NCI-H1417 treated with DMSO at 0.1 percent for 48 hours (cell line): ENCODE results near the gene GPR137B.

Experiments
- DNase-seq: peaks from one replicate; lab custom pipeline; 2025; lab: John Stamatoyannopoulos, UW

GPR137B gene

DNA sequence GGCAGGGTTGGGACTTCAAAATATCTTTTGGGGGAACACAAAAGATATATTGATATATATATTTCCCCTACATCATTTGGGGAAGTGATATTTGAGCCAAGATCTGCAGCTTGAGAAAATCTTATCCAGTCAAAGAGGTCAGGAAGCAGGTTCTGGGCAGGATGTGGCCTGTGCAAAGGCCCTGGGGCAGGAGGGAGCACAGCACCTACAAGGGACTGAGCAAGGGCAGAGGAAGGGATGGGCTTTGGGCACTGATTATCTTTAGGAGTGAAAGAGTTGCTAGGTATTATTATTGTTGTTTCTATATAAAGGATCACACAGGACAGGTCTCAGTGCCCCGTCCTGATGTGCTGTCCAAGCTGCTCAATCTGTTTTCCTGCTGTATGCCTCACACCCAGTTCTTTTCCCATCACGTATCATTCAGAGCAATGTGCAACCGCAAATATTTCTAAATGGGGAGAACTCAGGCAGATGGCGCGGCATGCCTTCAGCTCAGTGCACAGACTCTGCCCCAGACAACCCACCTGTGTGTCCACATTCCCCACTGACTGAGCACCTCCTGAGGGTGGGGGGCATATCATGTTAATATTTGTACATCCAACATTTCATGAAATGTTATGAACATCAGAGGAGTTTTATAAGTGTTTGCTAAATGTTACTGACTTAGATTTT is 28.1 kb upstream of the GPR137B start:
- no peak for DNase-seq

DNA sequence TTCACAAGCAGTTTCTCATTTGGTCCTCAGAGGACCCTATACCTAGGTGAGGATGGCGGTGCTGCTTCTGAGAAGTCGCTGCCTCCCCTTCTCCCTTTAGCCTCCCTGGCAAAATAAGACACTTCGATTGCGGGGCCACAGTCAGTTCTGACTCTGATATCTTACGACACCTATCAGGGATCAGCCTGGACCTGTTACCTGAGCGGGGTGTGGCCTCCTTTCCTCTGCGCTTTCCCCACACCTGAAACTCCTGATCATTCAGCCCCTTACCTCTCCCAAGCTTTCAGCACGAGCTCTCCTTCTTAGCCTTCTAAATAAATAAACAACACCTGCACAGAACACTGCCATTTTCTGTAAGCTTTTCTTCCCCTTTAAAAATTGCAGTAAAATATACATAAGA is 24.6 kb upstream of the GPR137B start:
- DNase-seq: no peak

DNA sequence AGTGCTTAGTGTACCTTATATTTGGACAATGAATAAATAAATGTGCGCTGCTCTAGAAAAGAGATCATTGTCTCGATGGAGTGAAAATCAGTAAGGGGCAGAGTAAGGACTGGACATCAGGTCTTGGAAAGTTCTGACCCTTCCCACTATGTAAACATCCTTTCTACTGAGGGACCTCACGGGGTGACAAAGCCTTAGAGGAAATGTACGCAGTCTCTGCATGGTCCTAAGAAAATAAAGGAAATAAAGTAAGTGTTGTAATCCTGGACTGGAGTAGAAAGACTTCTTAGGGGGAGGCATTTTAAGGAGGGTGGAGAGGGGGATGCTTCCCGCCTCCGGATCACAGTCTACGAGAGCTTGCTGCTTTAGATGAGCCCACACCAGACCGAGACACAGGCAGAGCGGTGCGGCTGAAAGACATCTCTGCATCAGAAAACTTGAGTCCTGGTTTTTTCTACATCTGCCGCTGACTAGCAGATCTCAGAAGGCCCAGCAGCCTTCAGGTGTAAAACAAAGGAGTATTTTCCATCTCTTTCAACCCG is 22.3 kb upstream of the GPR137B start:
- no peak for DNase-seq

DNA sequence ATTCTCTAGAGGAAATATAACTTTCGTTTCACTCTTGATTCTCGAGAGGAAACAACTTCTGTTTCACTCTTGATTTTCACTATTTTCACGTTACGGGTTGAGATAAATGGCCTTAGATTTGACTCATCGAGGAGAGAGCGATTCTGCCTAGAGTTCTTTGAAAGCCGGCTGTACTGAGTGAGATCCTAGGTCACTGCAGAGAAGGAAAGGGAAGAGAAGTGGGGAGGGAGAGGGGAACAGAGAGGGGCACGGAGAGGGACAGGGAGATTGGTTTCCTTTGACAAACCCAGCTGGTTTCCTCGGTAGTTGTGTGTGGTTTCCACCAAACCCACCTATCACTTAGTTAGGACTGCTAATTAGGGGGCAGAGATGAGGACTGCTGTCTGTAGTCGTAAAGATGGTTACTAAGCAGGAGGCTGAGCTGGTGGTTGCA is 21.6 kb upstream of the GPR137B start:
- DNase-seq: no peak

DNA sequence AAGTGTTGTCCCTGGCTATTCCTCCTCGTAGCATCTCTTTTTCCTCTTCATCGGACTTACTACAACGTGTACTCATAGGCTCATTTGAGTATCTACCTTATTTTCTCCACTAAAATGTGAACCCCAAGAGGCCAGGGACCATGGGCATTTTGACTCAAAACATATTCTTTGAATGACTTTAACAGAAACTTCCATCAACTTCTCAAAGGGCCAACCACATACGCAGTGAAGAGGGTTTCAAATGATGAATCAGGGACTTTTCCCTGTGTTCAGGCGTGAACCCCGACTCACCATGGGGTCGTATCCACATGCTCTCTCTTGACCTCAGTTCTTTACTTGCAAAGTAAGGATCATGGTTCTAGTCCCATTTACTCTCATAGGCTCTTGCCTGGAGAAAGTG is 20.2 kb upstream of the GPR137B start:
- DNase-seq: no peak

DNA sequence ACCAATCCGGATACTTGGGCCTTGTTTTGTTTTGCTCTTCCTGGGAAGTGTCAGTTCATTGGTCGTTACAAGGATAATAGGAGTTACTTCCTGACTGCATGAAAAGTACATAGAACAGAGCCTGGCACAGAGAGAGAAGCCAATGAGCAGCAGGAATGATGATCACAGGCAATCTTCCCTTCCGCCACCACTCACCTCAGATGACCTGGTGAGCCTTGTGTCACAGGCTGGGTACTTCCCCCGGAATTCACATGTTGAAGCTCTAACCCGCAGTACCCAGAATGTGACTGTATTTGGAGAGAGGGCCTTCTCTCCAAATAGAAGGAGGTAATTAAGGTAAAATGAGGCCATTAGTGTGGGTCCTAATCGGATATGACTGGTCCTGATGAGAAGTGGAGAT is 18.8 kb upstream of the GPR137B start:
- DNase-seq: no peak

DNA sequence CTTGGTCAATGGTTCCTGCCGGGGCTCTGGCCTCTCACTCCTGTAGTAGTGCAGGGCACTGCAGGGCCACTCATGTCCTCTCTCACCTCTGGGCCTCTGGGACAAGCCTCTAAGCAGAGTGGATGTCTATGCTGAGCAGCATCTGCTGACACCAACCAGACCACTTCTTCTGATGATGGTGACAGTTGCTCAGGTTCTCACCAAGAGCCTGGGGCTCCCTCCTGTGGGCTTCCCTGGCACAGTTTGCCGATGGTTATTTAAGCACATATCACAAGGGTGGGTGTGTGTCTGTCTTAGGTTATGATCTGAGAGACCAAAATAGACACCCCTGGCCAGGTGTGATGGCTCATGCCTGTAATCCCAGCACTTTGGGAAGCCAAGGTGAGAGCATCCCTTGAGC is 17.4 kb upstream of the GPR137B start:
- DNase-seq: no peak

DNA sequence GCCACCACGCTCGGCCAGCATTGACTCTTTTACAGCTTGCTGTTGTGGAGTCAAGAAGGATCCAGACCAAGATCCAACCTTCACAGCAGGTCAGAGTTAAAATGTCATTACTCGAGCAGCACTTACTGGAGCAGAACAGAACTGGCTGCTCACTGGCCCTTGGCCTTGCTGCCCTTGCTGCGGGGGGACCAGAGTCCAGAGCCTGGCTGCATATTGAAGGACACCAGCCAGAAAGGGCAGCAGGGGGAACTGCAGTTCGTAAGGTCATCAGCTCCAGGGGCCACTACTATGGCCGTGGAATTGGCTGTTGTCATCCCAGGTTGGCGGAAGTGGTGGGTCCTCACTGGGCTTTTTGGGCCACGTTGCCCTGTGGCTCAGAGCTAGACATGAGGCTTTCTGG is 15.3 kb upstream of the GPR137B start:
- DNase-seq: no peak

DNA sequence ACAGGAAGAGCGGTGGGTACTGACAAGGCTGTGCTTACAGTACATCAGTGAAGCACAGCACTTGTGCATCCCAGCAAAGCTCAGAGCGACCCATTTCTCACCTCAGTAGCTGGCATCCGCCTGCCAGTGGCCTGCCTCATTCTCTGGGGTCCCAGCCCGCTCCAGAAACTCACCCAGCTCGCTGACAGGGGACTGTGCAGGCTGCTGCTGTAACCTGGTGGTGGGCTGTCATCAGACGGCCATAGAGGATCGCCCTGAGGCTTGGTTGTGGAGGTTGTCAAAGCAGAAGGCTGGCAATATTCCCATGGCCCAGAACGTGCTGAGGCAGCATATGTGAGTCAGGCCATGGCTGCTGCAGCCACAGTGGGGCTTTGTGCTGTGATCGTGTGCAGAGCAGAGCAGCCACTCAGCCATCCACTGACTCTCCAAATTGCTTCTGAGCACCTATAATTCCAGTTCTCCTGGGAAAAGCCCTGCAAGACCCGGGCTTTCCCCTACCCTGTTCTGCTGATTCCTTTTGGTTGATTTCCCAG is 13.6 kb upstream of the GPR137B start:
- no peak for DNase-seq

DNA sequence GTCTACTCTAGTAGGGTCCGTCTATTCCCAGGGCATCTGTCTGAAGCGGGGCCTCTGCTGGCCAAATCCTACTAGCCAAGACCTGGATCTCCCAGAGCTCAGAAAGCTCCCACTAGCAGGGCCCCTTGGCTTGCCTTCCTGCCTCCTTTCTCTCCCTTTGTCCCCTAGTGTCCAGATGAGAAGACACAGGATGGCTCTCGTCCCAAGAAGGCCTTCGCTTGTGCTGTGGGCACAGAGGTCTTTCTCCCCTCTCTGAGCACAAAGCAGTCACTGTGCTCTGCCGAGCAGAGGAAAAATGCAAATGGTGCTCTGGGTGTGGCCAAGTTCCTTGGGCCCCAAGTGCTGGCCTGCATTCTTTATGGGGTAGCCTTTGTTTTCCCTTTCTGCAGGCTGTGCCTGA is 13.0 kb upstream of the GPR137B start:
- no peak for DNase-seq

DNA sequence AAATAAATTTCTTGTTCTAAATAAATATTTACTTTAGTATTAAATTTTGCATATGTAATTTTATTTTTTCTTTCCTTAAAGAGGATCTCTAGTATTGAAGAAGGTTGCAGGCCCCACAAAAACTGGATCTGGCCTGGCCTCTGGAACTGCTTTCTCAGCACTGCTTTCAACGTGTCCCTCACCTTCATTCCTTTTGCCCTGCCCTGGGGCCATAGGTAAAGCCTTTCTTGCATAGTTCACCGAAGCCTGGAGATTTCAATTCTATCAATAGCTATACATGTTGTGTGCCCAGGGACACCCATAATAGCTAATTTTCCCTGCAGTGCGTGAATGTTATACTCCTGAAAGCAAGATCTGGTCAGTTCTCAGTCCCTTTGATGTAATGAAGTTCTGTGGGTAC is 12.0 kb upstream of the GPR137B start:
- no peak for DNase-seq

DNA sequence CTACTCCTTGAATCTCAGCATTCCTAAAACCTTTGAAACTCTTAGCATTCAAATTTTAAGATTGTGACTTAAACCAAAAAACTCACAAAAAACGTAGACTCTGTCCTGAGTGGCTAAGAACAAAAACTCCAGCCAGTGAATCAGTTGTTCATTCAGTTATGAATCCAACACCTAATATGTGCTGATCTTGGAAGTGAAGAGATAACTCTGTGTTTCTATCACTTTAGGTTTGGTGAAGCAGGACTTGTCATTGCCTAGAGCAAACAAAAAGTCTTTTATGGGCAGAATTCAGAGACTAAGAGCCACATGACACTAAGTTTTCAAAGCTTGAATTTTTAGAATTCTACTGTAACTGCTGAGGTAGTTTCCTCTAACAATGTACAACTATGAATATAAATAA is 10.4 kb upstream of the GPR137B start:
- DNase-seq: no peak

DNA sequence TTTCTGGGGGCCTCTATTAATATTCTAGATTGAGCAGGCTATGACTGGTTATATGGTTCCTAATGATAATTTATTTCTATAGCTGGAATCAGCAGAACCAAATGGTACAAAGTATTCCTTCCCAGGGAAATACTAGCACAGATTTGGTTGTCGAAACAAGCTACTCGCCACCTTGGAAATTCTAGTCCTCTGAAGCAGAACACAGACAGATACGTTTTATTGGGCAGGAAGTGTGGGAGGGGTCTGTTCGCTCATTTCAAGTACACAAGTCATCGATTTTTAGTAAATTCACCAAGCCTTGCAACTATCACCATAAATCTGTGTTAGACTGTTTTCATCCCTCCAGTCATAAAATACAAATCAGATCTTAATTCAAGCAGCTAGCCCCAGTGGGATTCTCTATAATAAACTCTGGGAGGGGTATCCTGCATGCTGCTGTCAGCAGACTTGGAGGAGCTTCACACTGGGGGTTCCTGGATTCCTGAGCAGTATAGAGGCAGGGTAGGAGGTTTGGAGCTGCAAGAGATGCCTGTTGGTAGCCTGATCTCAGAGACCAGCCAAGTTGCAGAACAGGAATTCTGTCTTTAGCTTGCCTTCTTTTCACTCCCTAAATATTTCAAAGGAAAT is 9.8 kb upstream of the GPR137B start:
- no peak for DNase-seq

DNA sequence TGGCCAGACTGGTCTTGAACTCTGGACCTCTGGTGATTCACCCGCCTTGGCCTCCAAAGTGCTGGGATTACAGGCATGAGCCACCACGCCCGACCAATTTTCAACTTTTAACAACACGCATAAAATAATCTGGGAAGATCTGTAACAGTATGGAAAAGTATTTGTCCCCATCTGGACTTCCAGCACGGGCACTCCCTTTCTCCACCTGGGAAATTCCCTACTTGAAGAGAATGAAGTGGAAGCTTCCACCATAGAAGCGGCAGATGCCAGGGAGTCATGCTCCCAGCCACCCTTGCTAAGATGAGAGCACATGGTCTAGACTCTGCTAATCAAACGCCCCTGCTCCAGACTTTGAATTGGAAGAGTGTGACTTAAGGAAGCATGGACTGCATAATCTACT is 9.0 kb upstream of the GPR137B start:
- DNase-seq: no peak

DNA sequence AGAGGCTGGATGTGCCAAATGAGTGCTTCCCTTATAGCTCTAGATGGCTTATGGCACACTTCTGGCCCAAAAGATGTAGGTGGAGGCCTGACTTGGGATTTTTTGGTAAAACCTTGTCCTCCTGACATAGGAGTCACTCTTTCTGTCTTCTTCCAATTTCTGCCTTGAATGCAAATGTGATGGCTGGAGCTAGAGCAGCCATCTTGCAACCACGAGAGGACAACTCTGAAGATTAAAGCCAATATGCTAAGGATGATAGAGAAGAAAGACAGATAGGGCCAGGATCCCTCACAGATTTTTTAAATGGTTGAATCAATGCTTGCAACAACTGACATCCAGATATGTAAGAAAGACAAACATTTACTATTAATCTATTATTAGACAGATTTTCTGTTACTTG is 8.5 kb upstream of the GPR137B start:
- DNase-seq: no peak

DNA sequence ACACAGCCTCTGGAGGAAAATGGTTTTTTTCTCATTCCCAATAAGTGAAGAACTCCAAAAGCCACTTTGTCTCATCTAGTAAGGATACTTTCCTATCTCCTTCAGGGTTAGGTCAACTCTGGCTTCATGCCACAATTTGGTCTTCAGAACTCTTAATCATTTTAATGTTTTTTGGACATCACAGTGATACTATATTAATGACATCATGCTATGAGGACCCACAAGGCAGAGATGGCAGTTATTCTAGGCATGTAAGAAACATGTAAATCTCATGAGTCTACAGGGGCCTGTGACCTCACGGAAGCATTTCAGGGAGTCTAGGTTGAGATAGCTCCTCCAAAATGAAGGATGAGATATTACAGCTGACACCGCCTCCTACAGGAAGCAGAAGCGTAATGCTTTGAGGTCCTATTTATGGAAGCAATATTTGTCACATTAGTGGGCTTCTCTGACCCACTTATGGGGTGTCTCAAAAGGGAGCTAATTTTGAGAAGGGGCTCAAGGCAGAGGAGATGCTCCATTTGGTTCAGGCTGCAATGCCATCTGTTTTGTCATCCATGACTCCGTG is 5.0 kb upstream of the GPR137B start:
- DNase-seq: no peak

DNA sequence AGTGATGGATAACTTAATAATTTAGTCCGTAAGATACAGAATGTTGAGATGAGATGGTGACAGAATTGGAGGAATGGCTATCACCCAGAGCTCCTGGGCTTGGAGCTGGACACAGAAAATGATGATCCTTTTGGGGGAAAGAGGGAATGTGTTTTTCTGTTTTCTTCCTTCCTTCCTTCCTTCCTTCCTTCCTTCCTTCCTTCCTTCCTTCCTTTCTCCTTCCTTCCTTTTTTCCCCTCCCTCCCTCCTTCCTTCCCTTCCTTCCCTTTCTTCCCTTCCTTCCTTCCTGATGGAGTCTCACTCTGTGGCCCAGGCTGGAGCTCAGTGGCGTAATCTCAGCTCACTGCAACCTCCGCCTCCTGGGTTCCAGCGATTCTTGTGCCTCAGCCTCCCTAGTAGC is 2.8 kb upstream of the GPR137B start:
- DNase-seq: no peak

DNA sequence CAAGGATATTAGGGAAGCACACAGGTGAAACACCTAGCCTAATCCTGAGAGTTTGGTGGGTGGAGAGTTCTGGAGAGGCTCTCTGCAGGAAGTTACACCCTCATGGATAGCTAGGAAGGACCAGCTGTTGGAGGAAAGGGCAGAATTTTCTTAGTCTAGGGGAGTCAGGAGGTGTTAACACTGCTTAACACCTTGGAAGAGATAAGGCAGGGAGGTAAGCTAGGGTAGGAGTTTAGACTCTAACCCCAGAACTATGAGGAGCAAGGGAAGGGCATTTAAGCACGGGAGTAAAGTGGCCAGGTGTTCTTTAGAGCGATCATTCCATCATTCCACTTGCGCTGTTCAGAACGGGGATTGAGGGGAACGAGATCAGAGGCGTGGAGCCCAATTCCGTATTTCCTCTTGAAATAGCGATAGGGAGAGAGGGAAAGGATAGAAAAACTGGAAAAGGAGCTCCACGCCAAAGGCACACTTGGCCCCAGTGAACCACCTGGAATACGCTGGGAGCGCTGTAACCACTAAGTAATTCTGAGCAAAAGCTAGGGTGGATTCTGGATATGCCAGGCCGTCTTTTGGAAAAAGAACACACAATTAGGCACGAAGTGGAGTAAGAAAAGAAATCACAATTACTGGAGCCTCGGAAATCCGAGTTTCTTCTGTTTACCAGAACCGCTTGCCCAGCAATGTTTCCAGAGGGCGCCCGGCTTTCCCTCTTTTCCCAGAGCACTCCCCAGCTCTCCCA is 1.5 kb upstream of the GPR137B start:
- DNase-seq: no peak

DNA sequence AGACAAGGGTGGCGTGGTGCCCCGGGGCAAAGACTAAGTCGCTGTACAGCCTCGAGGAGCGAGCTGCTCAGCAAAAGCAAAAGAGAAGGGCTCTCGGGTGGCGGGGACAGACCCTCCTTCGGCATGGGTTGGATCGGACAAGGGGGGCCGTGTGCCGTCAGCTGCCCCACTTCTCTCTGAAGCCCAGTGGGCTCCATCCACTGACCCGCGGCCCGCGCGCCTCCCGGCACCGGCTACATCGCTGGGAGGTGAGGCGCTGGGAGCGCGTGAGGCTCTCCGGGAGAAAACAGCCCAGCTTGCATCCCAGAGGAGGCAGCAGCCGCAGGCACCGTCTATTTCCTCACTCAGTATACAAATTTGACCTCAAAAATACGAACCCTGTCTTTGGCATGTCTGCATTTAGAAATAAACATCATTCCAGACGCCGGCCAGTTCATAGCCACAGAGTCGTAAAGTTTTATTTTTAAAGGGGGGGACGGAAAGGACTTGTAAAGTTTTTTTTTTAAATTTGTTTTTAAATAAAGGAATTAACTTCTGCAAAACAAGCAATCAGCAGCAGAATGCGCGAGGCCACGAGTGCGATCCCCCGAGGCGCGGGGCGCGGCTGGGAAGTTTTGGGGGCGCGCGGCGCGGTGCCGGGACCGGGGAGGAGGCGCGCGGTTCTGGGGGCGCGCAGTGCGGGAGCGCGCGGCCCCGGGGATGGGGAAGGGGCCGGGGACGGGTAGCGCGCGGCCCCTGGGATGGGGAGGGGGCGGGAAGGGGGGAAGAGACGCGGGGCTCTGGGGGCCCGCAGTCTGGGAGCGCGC is 689 bp upstream of the GPR137B start:
- no peak for DNase-seq

DNA sequence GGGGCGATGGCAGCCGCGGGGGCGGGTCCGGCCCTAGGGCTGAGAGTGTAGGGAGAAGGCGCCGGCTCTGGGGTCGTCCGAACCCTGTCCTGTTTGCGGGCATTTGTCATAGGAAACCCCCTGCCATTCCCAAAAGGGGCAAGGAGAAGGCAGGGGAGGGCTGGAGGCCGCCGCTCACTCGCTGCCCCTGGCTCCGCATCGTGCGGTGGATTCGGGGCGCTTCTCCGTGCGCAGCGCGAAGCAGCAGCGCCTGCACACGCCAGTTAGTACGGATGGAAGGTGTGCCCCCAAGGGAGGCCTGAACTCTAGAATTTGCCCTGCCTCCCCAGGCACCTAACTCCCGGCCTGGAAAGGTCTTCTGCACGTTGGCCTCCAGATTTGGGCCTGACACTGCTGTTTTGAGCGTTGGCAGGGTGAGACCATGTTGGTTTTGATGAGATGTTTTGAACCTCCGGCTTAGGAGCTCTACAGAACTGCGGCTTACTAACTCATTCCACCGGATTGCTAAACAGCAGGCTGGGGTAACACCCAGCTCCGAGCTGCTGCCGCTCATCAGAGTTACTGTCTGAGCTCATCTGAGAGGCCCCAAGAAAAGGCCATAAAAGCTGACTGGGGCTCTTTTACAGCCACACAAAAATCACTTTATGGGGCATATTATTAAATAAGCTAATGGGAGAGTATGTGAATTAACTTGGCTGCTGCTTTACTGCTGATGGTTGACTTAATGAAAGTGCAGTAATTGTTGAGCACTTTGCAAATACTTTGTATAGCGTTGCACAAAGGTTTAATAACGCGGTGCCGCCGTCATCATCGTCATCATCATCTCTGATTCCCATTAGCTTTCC is 987 bp downstream of the GPR137B start:
- no peak for DNase-seq

DNA sequence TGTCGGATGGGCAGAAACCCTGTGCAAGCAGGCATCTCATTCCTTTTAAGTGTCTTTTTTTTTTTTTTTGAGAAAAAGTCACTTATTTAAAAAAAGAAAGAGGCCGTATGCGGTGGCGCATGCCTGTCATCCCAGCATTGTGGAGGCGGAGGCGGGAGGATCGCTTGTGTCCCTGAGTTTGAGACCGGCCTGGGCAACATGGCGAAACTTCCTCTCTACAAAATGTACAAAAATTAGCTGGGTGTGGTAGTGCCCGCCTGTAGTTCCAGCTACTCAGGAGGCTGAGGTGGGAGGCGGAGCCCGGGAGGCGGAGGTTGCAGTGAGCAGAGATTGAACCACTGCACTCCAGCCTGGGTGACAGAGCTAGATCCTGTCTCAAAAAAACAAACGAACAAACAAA is 1.7 kb downstream of the GPR137B start:
- no peak for DNase-seq
